GM12873 (cell line): Measurements from ENCODE around the gene RANBP6.

Experiments used
- CTCF ChIP-seq: IDR thresholded peaks from 2 replicates; pipeline ENCODE4 v1.5.1; 2012; ENCODE audit warnings: low read depth, mild to moderate bottlenecking, moderate library complexity, low read length, control low read depth; ENCODE audit not compliant: insufficient read depth; ENCODE audit errors: missing control alignments

RANBP6 gene

GRCh38 chr9:6029604-6030274, 14.3 kb upstream of the RANBP6 start:
- no peak for TF ChIP-seq CTCF

GRCh38 chr9:6024035-6024554, 8.7 kb upstream of the RANBP6 start:
- TF ChIP-seq CTCF, result peak; percentile 74

DNA sequence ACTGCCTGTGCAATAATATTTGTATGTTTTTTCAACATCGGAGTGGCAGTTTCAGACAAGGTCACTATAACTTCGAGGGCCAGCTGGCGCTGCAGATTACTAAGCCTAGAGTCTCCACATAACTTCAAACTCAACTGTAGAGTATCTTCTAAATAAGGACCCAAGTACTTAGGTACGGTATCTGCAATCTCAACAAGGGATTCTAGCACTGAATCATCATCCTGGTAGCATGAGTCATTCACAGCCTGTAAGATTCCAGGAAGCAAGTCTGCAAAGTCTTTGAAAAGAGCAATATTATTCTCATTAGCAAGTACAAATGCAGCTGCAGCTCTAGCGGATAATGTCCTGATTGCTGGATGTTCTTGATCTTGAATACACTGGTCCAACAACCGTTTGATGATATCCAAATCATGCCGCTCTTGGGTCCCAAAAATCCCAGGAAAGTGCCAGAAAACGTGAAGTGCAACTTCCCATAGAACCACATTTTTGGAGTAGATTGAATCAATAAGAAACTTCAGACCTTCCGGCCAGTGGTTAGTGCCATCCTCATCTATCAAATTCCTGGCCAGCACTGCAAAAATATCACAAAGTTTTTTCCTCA, 654 bp downstream of the RANBP6 start:
- TF ChIP-seq CTCF, result no peak

DNA sequence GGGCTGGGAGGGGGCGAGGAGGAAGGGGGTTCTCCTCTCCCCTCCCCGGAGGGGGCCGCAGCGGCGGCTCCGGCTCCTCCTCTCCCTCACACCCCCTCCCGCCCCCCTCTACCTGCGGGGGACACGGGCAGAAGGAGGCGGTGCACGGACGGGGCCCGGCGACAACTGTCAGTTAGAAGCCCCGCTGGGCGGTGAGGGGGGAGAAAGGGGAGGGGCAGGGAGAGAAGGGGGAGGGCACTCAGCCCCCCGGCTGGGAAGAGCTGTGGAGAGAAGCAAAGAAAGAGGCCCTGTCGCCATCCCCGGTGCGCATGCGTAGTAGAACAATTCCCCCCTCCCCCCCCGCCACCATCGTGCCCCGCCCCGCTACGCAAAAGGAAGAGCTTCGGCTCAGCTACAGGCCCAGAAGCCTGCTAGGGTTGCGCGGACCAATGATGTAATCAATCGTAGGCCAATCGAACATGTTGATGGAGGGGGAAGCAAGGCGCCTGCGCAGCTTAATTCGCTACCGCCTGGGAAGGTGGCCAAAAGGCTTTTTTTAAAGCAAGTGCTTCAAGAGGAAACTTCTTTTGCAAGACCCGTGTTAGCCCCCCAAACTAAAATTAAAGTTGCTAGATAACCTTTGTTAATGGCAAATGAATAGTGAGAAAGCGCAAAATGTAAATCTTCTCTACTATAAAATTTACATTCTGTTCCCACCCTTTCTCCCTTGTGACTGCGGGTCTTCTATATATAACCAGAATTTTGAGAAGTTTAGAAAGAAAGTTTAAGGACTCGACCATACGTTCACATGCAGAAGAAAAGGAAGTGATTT, 7.0 kb downstream of the RANBP6 start:
- TF ChIP-seq CTCF, result no peak

DNA sequence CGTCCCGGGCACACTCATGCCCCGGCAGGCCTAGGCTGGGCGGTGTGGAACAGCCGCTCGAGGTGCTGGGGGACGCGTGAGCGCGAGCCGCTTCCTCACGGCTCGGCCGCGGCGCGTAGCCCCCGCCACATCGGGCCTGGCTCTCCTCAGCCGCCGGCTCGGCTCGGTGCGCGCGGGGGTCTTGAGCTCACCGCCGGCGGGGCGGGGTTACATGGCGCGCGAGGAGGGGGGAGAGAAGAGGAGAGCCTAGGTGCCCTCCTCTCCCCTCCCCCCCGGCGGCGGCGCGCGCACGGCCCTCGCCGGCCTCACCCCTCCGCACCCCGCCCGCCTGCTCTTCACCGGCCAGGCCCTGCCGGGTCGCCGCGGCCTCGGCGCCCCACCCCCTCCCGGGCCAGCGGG, 7.7 kb downstream of the RANBP6 start:
- no peak for TF ChIP-seq CTCF

GRCh38 chr9:6007058-6007769, 8.2 kb downstream of the RANBP6 start:
- no peak for TF ChIP-seq CTCF

GRCh38 chr9:6006749-6007057, 8.7 kb downstream of the RANBP6 start:
- TF ChIP-seq CTCF, result no peak
